ENCODE data around the gene FKBP15.

FKBP15 gene

GRCh38 chr9:113247640-113248039, 26.6 kb upstream of the FKBP15 start:
- no peak for DNase-seq (ENCODE audit: insufficient read length, low spot score)
- FAIRE-seq = no peak
- TF ChIP-seq, protein P1, sequence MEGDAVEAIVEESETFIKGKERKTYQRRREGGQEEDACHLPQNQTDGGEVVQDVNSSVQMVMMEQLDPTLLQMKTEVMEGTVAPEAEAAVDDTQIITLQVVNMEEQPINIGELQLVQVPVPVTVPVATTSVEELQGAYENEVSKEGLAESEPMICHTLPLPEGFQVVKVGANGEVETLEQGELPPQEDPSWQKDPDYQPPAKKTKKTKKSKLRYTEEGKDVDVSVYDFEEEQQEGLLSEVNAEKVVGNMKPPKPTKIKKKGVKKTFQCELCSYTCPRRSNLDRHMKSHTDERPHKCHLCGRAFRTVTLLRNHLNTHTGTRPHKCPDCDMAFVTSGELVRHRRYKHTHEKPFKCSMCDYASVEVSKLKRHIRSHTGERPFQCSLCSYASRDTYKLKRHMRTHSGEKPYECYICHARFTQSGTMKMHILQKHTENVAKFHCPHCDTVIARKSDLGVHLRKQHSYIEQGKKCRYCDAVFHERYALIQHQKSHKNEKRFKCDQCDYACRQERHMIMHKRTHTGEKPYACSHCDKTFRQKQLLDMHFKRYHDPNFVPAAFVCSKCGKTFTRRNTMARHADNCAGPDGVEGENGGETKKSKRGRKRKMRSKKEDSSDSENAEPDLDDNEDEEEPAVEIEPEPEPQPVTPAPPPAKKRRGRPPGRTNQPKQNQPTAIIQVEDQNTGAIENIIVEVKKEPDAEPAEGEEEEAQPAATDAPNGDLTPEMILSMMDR (IDR thresholded peaks at IDR 0.05; ENCODE audit: insufficient read depth, missing control alignments) = no peak

GRCh38 chr9:113246928-113247327, 25.9 kb upstream of the FKBP15 start:
- TF ChIP-seq, protein P1 (IDR thresholded peaks at IDR 0.05; ENCODE audit: insufficient read depth, missing control alignments) = no peak
- no peak for FAIRE-seq
- no peak for DNase-seq (ENCODE audit: insufficient read length, low spot score)

- no peak for FAIRE-seq
- TF ChIP-seq, protein P1 (IDR thresholded peaks at IDR 0.05; ENCODE audit: insufficient read depth, missing control alignments) = no peak
- no peak for DNase-seq (ENCODE audit: insufficient read length, low spot score)
These were observed 24.8 kb upstream of the FKBP15 start for GRCh38 chr9:113245894-113246293.

DNA sequence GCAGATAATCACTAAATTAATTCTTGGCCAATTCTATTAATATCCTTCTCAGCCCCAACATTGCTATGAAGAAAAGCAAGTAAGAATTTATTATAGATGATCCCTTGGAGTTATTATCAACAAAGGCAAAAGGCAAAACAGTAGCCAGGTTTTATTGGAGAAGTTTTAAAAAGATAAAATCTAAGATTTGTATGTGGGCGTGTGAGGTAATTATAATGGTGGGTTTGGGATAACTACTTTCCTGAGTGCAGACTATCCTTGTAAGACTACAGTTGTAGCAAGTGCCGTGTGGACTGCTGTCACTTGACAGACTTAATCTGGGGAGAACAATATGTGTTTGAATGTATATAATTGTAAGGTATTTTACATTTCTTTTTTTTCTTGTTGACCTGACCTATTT, 23.5 kb upstream of the FKBP15 start:
- TF ChIP-seq, protein P1 (IDR thresholded peaks at IDR 0.05; ENCODE audit: insufficient read depth, missing control alignments) = no peak
- no peak for DNase-seq (ENCODE audit: insufficient read length, low spot score)
- no peak for FAIRE-seq

- TF ChIP-seq, protein P1 (IDR thresholded peaks at IDR 0.05; ENCODE audit: insufficient read depth, missing control alignments) = no peak
- FAIRE-seq = no peak
These were observed 20.1 kb upstream of the FKBP15 start for GRCh38 chr9:113241161-113241560.

GRCh38 chr9:113238859-113239232, 17.8 kb upstream of the FKBP15 start:
- FAIRE-seq (no peak), DNase-seq (ENCODE audit: insufficient read length, low spot score) (no peak)

More at GRCh38 chr9:113241161-113241560, 20.1 kb upstream of the FKBP15 start:
- no peak for DNase-seq (ENCODE audit: insufficient read length, low spot score)

DNA sequence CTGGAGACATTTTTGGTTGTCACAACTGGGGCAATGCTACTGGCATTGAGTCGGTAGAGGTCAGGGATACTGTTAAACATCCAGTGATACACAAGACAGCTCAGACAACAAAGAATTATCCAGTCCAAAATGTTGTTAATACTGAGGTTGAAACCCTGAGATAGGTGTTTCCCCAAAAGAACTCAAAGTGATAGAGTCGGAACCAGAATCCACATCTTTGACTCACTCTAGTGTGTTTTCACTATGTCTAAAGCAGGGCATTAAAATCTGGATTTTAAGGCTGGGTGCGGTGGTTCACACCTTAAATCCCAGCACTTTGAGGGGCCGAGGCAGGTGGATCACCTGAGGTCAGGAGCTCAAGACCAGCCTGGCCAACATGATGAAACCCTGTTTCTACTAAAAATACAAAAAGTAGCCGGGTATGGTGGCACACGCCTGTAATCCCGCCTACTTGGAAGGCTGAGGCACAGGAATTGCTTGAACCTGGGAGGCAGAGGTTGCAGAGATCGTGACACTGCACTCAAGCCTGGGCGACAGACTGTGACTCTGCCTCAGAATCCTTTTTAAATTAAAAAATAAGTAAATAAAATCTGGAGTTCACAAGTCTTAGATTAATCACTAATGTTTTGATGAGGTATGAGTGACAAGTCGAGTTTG, 17.3 kb upstream of the FKBP15 start:
- no peak for FAIRE-seq

More at GRCh38 chr9:113238859-113239232, 17.8 kb upstream of the FKBP15 start:
- TF ChIP-seq, protein P1 (IDR thresholded peaks at IDR 0.05; ENCODE audit: insufficient read depth, missing control alignments) = no peak

More for the DNA sequence above, 17.3 kb upstream of the FKBP15 start:
- no peak for DNase-seq (ENCODE audit: insufficient read length, low spot score)
- TF ChIP-seq, protein P1 (IDR thresholded peaks at IDR 0.05; ENCODE audit: insufficient read depth, missing control alignments) = no peak

All from D721Med (cell line).